Hindlimb muscle (tissue), 1 donor: ENCODE results near the gene NDRG3. TPM values are rescaled to one million over a fixed set of nuclear protein-coding genes. Genes with fewer than 3 reads are reported as not detected.
"Not testable (repeated sequence)": the region's sequence is repeated elsewhere in the genome, so short reads cannot be mapped to it uniquely, and the experiment has no call there.

ENCODE experiments used
- DNase-seq: peaks from one replicate; pipeline ENCODE4 v3.0.0-alpha.2; 2013
- polyA plus RNA-seq: library from polyadenylated mRNA; unstranded; fragments of 120-200 nt; gene quantifications from one replicate; pipeline ENCODE4 v1.2.1, GENCODE V29; 2013; ENCODE audit not compliant: insufficient read length

Gene NDRG3
- polyA plus RNA-seq, 1 donor, result 15.8 TPM

DNA sequence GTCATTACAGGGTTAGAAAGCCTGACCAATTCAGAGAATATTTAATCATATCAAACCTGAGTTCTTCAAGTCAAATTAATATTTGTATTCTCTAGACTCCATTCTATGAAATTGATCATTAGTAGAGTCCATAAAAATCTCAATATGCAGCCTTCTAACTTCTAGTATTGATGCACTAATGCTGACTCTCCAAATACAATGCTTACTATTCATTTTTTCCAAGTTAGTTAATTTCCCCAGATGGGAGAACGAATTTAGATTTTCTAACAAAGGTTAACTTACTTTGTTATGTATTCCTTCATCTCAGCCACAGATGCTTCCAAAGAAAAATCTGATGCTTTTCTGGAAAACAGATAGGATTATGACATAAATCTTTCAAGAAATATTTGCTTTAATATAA, 12.4 kb upstream of the NDRG3 start:
- no peak for DNase-seq

DNA sequence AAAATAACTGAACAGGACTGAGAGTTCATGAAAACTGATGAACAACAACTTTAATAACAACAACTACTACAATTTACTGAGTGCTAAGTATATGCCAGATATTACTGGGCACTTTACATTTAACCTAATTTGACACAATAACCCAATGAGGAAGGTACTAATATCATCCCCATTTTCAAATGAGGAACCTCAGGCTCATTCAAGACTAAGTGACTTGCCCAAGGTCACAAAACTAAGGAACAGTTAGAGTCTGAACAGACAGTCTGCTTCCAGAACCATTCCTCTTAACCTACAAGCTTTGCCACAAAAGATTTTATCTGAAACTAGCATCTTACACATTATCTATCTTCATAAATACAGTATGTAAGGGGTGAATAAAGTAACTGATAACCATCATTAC, 10.6 kb upstream of the NDRG3 start:
- no peak for DNase-seq

DNA sequence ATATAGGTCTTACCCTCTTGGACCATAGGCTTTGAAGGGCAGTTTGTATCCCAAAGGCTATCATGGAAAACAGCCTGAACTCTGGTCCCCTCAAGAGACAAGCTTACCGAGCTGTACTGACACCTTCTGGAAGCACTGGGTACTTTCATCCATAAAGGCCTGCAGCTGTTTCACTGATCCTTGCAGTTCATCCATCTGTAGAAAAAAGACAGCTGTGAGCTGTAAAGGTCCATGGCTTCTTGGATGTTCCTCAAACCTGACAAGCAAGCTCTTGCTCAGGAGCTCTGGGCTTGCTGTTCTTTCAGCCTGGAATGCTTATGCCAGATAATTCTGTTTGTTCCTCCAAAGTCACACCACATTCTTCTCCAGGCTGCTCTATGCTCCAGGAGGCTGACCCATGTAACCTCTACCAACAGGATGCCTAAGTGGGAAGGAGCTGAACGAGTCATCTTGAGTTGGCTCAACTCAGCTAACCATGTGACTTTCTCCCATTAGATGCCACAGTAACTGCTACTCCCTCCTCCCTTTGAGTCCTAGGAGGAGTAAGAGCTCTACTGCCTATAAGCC, 8.8 kb upstream of the NDRG3 start:
- DNase-seq, result no peak

- DNase-seq, result no peak
These were observed 6.7 kb upstream of the NDRG3 start for GRCh38 chr20:36752582-36752981.

DNA sequence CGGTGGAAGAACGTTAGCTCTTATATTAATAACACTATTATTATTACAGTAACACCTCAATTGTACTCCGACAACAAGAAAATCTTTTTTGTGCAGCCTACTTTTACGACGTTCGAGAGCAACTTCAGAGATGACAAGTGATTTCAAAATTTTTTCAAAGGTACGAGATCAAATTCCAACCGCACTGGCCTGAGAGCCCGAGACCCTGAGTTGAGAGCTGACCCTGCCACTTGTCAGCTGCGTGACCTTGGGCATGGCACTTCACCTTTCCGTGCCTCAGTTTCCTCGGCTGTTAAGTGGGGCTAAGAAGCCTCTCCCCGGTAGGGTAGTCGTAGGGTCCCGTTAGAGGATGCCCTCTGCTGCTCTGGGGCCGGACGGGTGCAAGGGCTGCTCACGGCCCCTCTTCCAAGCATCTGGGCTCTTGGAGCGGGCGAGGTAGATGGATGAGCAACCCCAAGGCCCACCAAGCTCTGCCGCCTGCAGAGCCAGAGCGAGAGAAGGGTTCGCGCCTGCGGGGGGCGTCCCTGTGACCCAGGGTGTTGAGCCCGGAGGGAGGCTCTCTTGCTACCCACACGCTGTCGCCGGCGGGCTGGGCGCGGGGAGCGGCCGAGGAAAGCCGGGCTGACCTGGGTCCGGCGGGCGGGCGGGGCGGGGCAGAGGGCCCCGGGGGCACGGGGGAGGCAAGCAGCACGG, 510 bp downstream of the NDRG3 start:
- no peak for DNase-seq

DNA sequence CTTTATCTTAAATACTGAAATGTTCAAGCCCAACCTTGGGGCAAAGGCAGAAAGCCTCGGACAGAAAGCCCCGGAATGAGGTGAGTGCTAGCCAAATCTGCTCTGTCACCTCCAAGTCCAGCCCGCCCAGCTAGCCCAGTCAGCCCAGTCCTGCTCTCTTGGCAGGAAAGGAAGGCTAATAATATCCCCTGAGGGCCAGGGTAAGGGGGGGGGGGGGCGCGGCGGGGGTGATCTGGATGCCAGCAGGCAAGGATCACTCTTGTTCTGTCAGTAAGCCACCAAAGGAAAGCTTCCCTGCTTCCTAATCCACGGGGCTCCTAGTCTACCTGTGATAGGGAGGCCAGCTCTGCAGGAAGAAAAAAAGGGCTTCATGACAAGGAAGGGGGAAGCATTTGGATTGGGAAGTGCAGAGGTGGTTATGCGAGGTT, 1.1 kb downstream of the NDRG3 start:
- DNase-seq, result no peak

DNA sequence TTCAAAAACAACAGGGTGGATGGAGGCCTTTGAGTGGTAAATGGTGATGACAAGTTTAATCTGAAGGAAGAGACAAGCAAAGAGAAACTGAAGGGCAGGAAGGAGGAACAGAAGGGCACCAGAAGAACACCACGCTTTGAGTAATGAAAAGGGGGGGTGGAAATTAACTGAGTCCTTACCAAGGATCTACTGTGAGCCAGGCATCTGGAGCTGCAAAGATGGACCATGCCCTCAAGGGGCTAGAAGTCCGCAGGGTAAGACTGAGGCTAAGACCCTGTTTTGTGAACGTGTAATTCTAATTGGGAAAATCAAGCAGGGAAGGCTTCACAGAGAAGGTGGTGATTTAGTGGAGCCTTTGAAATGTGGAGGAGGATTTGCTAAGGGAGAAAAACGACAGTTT, 1.6 kb downstream of the NDRG3 start:
- no peak for DNase-seq

DNA sequence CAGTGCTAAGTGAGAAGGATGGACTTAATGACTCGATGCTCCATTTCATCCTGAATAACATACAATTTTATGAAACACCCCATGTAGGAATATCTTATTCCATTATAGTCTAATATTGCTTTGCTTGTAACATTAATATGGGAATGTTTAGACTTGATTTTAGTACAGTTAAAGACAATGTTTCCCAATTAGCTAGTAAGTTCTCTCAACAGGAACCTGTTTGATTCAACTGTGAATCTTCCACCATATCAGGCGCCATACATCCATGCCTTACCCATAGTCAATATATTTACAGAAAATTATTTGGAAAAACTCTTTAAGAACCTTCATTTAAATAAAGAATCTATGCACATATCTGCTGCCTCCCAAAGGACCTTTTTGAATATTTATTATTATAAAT, 3.3 kb downstream of the NDRG3 start:
- no peak for DNase-seq

DNA sequence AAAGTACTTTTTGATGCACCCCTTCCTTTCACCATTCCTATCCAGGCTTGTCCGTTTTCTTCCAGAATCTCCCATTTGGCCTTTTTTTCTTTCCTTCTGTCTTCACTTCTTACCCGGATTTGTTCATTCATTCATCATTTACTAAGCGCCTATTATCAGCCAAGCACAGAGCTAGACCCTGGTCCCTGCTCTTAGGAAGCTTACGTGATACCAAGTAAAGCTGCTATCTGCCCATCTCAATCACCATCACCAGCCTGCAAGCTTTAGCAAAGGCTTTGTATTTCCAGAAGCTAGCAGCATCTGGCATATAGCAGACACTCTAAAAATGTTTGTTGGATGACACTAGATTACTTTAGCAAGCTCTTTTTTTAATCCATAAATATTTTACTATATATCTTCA, 4.8 kb downstream of the NDRG3 start:
- no peak for DNase-seq

- DNase-seq, result no peak
These were observed 8.7 kb downstream of the NDRG3 start for GRCh38 chr20:36737183-36737499.

DNA sequence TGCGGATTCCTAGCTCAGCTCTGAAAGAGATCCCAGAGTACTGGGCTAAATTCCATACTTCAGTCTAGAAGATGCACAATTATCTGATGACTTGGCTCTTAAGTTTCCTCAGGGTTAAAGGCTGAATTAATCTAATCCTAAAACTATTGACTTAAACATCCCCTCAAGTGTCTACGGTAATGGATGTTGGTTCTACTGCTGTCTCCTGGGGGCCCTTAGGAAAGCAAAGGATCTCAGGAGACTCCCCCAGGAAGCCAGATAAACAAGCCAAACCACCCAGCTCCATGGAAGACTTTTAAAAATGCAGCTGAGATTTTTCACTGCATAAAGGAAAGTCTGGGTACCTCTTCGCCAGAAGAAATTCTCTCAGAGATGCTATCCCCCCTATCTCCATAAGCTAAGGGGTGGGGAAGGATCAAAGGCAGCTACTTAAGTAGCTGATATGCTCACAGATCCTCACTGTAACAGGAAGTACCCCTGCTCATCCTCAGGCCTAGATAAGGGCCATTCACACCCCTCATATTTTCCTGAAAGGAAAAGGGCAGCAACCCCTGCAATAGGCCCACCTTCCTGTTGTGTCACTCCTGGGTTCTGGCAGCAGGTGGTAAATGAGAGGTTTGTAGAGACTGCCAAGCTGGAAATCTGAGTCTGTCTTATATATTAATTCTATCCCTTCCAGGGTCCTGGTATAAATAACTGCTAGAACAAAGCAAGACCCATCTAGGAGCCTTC, 9.3 kb downstream of the NDRG3 start:
- DNase-seq, result no peak

DNA sequence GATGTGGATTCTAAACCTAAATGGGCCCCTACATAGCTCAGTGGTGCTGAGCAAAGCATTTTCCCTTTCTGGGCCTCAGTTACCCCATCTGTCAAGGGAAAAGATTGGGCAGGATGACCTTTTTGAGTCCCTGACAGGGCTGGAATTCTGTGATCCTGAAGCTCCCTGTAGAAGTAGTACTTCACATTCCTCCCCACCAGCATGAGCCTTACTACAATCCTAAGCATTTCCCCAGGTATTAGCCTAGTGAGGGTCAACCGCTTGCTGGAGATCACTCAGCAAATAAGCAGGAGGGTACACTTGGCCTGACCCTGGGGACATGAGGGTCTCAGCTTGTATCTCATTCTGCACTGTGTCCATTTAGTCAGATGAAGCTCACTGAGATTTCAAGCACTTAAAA, 13.4 kb downstream of the NDRG3 start:
- DNase-seq, result no peak

DNA sequence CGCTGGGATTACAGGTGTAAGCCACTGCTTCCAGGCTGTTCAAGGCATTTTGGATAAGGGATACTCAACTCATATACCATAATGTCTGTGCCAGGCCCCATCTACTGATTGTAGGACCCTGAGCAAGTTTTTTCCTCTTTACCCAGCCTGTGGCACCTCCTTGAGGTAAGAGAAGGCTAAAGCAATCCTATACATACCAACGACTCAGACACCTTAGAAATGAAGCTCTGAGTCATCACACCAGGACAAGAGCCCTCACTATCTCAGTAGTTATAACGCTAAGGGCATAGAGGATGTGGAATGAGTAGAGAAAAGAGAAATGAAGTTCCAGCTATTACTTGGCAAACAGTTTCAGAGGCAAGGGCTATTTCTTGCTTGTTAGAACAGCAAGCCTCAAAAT, 16.9 kb downstream of the NDRG3 start:
- DNase-seq, result no peak

- DNase-seq, result no peak
These were observed 19.7 kb downstream of the NDRG3 start for GRCh38 chr20:36726168-36726567.

DNA sequence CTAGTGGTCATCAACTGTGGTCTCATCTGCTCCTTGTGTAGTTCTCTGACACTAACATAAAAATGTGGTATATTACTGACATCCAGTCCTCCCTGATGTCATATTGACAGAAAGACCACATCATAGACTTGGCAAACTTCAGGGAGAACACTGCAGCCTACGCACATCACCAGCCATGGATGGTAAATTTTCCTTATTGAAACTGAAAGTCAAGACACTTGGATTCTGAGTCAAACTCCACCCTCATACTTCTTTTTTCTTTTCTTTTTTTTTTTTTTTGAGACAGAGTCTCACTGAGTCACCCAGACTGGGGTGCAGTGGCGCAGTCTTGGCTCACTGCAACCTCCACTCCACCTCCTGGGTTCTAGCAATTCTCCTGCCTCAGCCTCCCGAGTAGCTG, 25.4 kb downstream of the NDRG3 start:
- DNase-seq, result no peak

- DNase-seq, result no peak
These were observed 28.2 kb downstream of the NDRG3 start for GRCh38 chr20:36717657-36718056.

DNA sequence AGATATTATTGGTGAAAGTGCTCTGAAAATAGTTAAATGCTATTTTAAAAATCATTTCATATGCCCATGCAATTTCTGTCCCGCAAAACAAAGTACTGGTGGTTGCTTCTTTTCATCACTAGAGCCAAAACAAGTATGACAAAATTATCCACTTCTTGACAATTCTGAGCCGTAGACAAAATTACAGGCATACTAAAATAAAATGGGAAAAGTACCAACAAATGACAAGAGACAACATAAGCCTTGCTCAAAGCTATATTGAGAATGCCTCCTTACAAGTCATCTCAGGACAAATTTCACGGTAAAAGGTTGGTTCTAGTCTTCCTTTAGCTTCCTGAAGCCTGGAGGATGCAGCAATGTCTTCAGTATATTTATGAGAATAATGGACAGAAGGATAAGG, 28.9 kb downstream of the NDRG3 start:
- DNase-seq, result no peak

DNA sequence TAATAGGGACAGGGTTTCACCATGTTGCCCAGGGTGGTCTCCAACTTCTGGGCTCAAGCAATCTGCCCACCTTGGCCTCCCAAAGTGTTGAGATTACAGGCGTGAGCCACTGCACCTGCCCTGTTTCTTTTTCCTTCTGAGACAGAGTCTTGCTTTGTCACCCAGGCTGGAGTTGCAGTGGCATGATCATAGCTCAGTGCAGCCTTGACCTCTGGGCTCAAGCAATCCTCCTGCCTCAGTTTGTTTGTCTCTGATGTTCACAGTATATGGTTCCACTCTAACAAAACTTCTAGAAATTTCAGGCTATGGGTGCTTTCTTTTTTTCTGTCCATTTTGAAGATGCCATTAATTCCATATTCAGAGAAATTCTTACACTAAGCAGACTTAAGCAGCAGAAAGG, 33.1 kb downstream of the NDRG3 start:
- no peak for DNase-seq

GRCh38 chr20:36709126-36709525, 36.8 kb downstream of the NDRG3 start:
- DNase-seq, result no peak

DNA sequence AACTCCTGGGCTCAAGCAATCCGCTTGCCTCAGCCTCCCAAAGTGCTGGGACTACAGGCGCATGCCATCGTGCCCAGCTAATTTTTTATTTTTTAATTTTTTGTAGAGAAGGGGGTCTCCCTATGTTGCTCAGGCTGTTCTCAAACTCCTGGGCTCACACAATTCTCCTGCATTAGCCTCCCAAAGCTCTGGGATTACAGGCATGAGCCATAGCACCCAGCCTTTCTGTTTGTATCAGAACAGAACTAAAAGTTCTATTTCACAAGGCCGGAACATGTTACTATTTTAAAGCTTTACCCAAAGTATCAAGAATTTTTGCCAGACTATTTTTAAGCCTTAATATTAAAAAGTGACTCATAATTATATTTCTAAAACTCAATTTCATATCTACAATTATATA, 42.4 kb downstream of the NDRG3 start:
- DNase-seq, result no peak

DNA sequence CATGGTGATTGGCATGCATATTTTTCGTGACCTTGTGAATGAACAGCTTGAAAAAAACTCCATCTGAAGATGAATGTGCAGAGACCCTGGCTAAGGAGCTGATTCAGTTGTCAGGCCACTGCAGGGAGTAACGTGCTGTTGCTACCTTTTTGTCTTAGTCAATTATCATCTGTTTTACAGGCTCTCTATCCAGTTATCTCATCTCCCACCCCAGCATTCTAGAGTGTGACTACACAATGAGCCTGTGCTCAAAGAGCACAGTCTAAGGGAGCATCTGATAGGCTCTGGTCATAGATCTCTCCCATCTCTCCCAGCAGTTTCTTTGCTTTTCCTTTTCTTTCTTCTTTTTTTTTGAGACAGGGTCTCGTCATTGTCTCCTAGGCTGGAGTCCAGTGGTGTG, 45.5 kb downstream of the NDRG3 start:
- DNase-seq, result no peak

- not testable (repeated sequence) for DNase-seq
These were observed 50.4 kb downstream of the NDRG3 start for GRCh38 chr20:36695467-36695866.

DNA sequence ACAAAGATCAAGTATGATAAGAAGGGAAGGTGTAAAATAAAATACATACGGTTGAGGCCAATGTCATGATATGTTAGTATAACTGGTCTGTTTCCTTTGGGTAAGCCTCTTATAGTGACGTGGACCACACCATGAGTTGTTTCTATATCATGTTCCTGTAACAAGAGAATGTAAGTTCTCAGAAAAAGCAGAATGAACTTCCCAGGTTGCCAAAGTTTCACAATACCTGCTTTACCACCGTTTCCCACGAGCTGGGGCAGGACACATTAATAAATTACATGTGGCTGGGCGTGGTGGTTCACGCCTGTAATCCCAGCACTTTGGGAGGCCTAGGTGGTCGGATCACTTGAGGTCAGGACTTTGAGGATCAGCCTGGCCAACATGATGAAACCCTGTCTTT, 57.3 kb downstream of the NDRG3 start:
- no peak for DNase-seq

GRCh38 chr20:36687850-36688249, 58.0 kb downstream of the NDRG3 start:
- DNase-seq, result no peak
